Karpas-422 (cell line): ENCODE data around the gene PNMA6E. TPM values are rescaled to one million over a fixed set of nuclear protein-coding genes. Genes with fewer than 3 reads are reported as not detected.
"Not testable (repeated sequence)": the region's sequence is repeated elsewhere in the genome, so short reads cannot be mapped to it uniquely, and the experiment has no call there.

Experiments used
- DNase-seq: peaks from one replicate; pipeline ENCODE4 v3.0.0-alpha.2; 2015
- H2AFZ ChIP-seq: fragments of 200-600 bp; sonication (generic); 2 replicates; pipeline ENCODE4 v1.6.1; 2014; ENCODE audit warnings: antibody characterized with exemption, low read length, mixed read lengths
- H3K27ac ChIP-seq: fragments of 200-600 bp; sonication (generic); 2 replicates; pipeline ENCODE4 v1.5.1; 2014; ENCODE audit warnings: mild to moderate bottlenecking, low read length, moderate library complexity
- H3K27me3 ChIP-seq: fragments of 200-600 bp; sonication (generic); 2 replicates; pipeline ENCODE4 v1.6.1; 2014; ENCODE audit warnings: low read length, mixed read lengths
- H3K36me3 ChIP-seq: fragments of 200-600 bp; sonication (generic); 2 replicates; pipeline ENCODE4 v1.6.1; 2014; ENCODE audit warnings: low read length, mixed read lengths; ENCODE audit not compliant: insufficient read depth
- H3K4me1 ChIP-seq: fragments of 200-600 bp; sonication (generic); 2 replicates; pipeline ENCODE4 v1.6.1; 2014; ENCODE audit warnings: mild to moderate bottlenecking, low read length, mixed read lengths
- H3K4me2 ChIP-seq: fragments of 200-600 bp; sonication (generic); 2 replicates; pipeline ENCODE4 v1.6.1; 2014; ENCODE audit warnings: low read length, low read depth, mild to moderate bottlenecking; ENCODE audit not compliant: poor library complexity, severe bottlenecking
- H3K4me3 ChIP-seq: fragments of 200-600 bp; sonication (generic); 2 replicates; pipeline ENCODE4 v1.5.1; 2014; ENCODE audit warnings: mild to moderate bottlenecking, antibody characterized with exemption, low read length, mixed read lengths
- H3K79me2 ChIP-seq: fragments of 200-600 bp; sonication (generic); 2 replicates; pipeline ENCODE4 v1.6.1; 2014; ENCODE audit warnings: mild to moderate bottlenecking, low read length, mixed read lengths
- H3K9ac ChIP-seq: fragments of 200-600 bp; sonication (generic); 2 replicates; pipeline ENCODE4 v1.6.0; 2014; ENCODE audit warnings: low read length
- H3K9me2 ChIP-seq: fragments of 200-600 bp; sonication (generic), shearing (Covaris generic); replicated peaks from 2 replicates; pipeline ENCODE4 v1.6.0; 2014; ENCODE audit warnings: mild to moderate bottlenecking, low read length, moderate library complexity; ENCODE audit not compliant: insufficient read depth
- H3K9me3 ChIP-seq: fragments of 300-700, 200-600 bp; sonication (generic); 2 replicates; pipeline ENCODE4 v1.6.1; 2014; ENCODE audit warnings: low read length, mixed read lengths
- H4K20me1 ChIP-seq: fragments of 200-600 bp; sonication (generic); 2 replicates; pipeline ENCODE4 v1.6.1; 2014; ENCODE audit warnings: mild to moderate bottlenecking, antibody characterized with exemption, low read length, low read depth; ENCODE audit not compliant: insufficient read depth
- total RNA-seq: library from RNA; depleted of rRNA; stranded (reverse); fragments of >200 nt; shearing (Covaris generic); gene quantifications from 2 replicates; pipeline ENCODE4 v1.2.3, GENCODE V29; 2014; ENCODE audit warnings: low replicate concordance

PNMA6E gene
- total RNA-seq, 1 experiment from 2014 or later = not detected

DNA sequence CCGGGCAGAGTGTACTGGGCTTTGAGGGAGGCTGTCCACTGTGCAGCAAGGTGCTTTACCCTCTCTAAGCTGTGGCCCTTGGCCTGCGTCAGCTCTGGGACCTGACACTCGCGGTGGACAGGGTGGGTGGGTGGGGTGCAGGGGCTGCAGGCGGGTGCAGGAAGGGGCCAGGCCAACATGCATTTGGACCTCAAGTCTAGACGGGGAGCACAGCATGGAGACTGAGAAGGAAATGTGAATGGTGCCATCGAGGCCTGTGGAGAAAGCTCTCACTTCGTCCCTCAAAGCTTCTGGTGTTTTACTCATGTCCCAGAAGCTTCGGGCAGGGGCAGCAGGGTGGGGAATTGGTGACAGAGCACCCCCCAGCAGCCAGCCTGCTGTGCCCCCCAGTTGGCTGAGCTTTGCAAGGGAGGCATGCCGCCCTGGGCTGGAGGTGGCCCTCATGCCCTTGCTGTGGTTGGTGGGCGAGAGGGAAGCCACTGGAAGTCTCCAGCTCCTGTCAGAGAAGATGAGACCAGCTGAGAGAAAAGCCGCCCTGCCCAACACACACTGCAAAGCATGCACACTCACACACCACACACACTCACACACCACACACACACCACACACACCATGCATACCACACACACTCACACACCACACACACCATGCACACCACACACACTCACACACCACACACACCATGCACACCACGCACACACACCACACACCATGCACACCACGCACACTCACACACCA is 12.3 kb downstream of the PNMA6E start:
- H3K36me3 ChIP-seq = no peaks in the 10 kb centered on the region
- H3K9me3 ChIP-seq = no peaks in the 10 kb centered on the region
- H3K4me1 ChIP-seq = no peaks in the 10 kb centered on the region
- no peak overlapping the region for H3K4me2 ChIP-seq
- H3K4me3 ChIP-seq = no peak overlapping the region
- H3K9me2 ChIP-seq = no peaks in the 10 kb centered on the region
- no peak for DNase-seq
- H3K9ac ChIP-seq = no peak overlapping the region
- no peaks in the 10 kb centered on the region for H3K79me2 ChIP-seq
- no peak overlapping the region for H3K27ac ChIP-seq
- no peaks in the 10 kb centered on the region for H4K20me1 ChIP-seq
- H3K27me3 ChIP-seq = no peaks in the 10 kb centered on the region
- no peak overlapping the region for H2AFZ ChIP-seq

DNA sequence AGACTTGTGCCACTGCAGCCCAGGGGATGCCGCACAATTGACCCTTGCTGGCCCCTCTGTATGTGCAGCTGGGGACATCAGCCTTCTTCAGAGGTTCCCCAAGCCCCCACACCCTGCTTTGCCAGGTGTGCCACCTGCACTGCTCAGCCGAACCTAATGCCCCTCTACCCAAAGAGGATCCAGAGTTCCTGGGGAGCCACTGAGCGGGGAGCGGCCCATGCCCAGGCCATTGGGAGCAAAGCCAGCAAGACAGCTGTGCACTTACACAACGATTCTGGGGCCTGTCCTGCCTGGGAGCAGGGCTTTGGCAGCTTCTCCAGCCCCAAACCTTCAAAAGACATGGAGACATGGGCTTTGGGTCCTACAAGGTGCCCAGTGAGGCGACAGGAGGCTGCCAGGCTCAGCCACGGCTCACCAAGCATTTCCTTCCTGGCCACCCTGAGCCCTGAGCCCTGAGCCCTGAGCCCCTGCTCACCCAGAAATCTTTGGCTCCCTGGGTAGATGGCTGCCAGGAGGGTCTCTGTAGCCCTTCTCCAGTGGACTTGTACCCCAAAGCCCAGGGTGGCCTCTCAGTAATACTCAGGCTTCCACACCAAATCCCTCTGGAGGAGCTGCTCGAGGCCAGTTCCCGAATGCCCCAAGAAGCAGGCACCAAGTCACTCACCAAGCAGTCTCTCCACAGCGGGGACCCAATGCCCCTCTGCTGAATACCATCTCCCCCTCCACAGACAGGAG is 13.0 kb downstream of the PNMA6E start:
- H3K4me2 ChIP-seq = no peak overlapping the region
- DNase-seq = no peak
- H4K20me1 ChIP-seq = no peaks in the 10 kb centered on the region
- no peak overlapping the region for H2AFZ ChIP-seq
- H3K9ac ChIP-seq = no peak overlapping the region
- no peaks in the 10 kb centered on the region for H3K27me3 ChIP-seq
- no peaks in the 10 kb centered on the region for H3K9me2 ChIP-seq
- H3K79me2 ChIP-seq = no peaks in the 10 kb centered on the region
- H3K4me3 ChIP-seq = no peak overlapping the region
- no peaks in the 10 kb centered on the region for H3K36me3 ChIP-seq
- H3K9me3 ChIP-seq = no peaks in the 10 kb centered on the region
- no peak overlapping the region for H3K27ac ChIP-seq
- no peaks in the 10 kb centered on the region for H3K4me1 ChIP-seq

DNA sequence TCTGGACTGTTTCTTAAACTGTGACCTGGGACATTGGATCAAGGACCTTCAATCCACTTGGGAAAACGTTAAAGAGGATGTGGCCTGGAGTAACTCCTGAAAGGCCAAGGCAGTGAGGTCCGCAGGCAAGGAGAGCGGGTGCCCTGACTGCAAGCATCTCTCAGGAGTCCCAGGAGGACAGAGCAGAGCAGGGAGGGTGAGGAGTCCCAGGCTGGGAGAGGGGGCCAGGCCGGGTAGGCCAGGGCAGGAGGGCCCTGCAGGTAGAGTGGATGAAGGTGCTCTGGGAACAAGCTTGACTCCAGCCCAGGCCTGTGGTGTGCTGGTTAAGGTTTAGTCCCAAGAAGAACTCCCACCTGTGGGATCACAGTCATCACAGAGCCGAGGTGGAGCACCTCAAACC is 13.8 kb downstream of the PNMA6E start:
- Histone ChIP-seq H3K4me3 (no peak overlapping the region), H3K79me2 (no peaks in the 10 kb centered on the region), H3K27me3 (no peaks in the 10 kb centered on the region), H4K20me1 (no peaks in the 10 kb centered on the region), H3K27ac (no peak overlapping the region), H2AFZ (no peak overlapping the region), H3K9me3 (peaks cover 7% of the 10 kb centered on the region), H3K9me2 (no peaks in the 10 kb centered on the region), H3K4me2 (no peak overlapping the region), H3K9ac (no peak overlapping the region), H3K4me1 (no peaks in the 10 kb centered on the region), H3K36me3 (no peaks in the 10 kb centered on the region)
- no peak for DNase-seq

DNA sequence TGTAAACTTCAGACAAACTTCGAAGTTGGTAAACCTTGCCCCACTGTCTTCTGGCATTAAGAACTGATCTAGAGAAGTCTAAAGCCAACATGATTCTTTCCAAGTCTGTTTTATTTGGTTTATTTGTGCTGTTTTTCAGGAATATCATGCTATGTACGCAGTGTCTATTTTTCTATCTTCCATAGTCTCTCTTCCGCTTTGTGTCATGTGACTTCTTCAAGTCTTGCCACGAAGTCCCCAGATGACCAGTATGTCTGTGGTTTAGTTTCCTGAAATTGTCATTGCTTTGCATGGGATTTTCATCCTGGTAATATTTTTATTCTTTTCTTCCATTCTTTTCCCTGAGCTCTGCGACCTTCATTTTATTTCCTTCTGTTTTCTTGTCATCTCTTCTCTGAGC is 15.1 kb downstream of the PNMA6E start:
- no peak overlapping the region for H3K4me2 ChIP-seq
- H4K20me1 ChIP-seq = no peaks in the 10 kb centered on the region
- H3K27me3 ChIP-seq = no peaks in the 10 kb centered on the region
- H3K9ac ChIP-seq = no peak overlapping the region
- no peaks in the 10 kb centered on the region for H3K36me3 ChIP-seq
- DNase-seq = no peak
- H3K9me3 ChIP-seq = peaks cover 7% of the 10 kb centered on the region
- H3K9me2 ChIP-seq = no peaks in the 10 kb centered on the region
- H2AFZ ChIP-seq = no peak overlapping the region
- no peaks in the 10 kb centered on the region for H3K79me2 ChIP-seq
- no peak overlapping the region for H3K4me3 ChIP-seq
- H3K27ac ChIP-seq = no peak overlapping the region
- no peaks in the 10 kb centered on the region for H3K4me1 ChIP-seq

GRCh38 chrX:153384973-153385372 is 16.2 kb downstream of the PNMA6E start:
- H3K36me3 ChIP-seq, H3K4me3 ChIP-seq, H3K9me2 ChIP-seq, DNase-seq, H2AFZ ChIP-seq, H4K20me1 ChIP-seq, H3K79me2 ChIP-seq, H3K27ac ChIP-seq, H3K9ac ChIP-seq, H3K9me3 ChIP-seq, H3K27me3 ChIP-seq, H3K4me1 ChIP-seq, H3K4me2 ChIP-seq: not testable (repeated sequence)

- Histone ChIP-seq H3K4me1 (no peaks in the 10 kb centered on the region), H3K9me3 (peaks cover 7% of the 10 kb centered on the region), H3K9me2 (no peaks in the 10 kb centered on the region), H3K4me3 (no peak overlapping the region), H3K36me3 (no peaks in the 10 kb centered on the region), H3K27ac (no peak overlapping the region), H3K4me2 (no peak overlapping the region), H3K9ac (no peak overlapping the region), H4K20me1 (peaks cover 4% of the 10 kb centered on the region; the same call in 1 of the 2 replicates), H2AFZ (no peak overlapping the region), H3K27me3 (no peaks in the 10 kb centered on the region), H3K79me2 (no peaks in the 10 kb centered on the region)
- no peak for DNase-seq
Measured at GRCh38 chrX:153384390-153384789, 16.8 kb downstream of the PNMA6E start.

DNA sequence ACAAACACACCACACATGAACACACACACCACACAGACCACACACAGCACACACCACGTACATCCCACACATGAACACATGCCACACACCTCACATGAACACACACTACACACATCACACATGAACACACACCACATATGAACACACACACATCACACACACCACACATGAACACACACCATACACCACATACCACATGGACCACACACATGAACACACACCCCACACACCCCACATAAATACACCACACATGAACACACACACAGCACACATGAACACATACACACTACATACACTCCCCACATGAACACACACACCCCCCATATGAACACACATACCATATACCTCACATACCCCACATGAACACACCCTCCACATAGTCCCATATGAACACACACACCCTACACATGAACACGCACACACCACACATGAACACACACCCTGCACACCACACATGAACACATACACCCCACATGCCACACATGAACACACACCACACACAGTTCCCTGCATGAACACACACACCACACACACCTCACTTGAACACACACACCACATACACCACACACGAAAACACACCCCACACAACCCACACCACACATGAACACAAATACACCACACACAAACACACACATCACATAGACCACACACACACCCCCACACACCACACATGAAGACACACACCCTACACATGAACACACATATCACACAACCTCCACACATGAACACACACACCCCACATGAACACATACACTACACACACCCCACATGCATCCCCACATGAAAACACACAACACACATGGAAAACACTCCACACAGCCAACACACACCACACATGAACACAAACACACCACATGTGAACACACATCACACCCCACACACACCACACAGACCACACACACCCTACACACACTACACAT is 18.3 kb downstream of the PNMA6E start:
- Histone ChIP-seq H3K4me1 (no peaks in the 10 kb centered on the region), H2AFZ (no peak overlapping the region), H3K9ac (no peak overlapping the region), H3K79me2 (no peaks in the 10 kb centered on the region), H3K9me2 (no peaks in the 10 kb centered on the region), H3K4me2 (no peak overlapping the region), H3K27me3 (no peaks in the 10 kb centered on the region), H3K9me3 (peaks cover 7% of the 10 kb centered on the region), H3K36me3 (no peaks in the 10 kb centered on the region), H3K4me3 (no peak overlapping the region), H3K27ac (no peak overlapping the region), H4K20me1 (peaks cover 4% of the 10 kb centered on the region; the same call in 1 of the 2 replicates)
- DNase-seq = no peak
